NCI-H82 treated with DMSO at 0.1 percent for 48 hours (cell line): ENCODE measurements around the gene XRCC3.
"Not testable (repeated sequence)": the region's sequence is repeated elsewhere in the genome, so short reads cannot be mapped to it uniquely, and the experiment has no call there.

Source experiments
- DNase-seq: peaks from one replicate; lab custom pipeline; 2025; ENCODE audit not compliant: unreplicated experiment; lab: John Stamatoyannopoulos, UW

The XRCC3 gene

GRCh38 chr14:103695296-103696069 lies 19.8 kb downstream of the XRCC3 start:
- DNase-seq, result no peak

GRCh38 chr14:103694572-103695026 lies 20.7 kb downstream of the XRCC3 start:
- no peak for DNase-seq

DNA sequence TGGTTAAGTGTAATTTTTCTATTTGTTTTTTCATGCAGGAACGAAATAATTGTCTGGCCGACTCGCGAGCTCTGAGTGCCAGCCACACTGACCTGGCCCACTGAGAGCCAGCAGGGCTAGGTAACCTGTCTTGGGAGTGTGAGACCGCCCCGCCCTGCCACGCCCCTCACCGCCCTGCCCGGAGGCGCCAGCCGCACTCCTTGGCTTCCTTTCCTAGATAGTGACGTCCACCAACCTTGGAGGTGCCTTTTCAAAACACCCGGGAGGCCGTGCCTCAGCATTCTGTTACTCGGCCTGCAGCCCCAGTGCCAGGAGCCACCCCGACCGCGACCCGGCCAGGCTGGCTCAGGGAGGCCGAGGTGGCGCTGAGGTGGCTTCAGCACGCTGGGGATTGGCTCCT lies 21.7 kb downstream of the XRCC3 start:
- DNase-seq, result no peak

DNA sequence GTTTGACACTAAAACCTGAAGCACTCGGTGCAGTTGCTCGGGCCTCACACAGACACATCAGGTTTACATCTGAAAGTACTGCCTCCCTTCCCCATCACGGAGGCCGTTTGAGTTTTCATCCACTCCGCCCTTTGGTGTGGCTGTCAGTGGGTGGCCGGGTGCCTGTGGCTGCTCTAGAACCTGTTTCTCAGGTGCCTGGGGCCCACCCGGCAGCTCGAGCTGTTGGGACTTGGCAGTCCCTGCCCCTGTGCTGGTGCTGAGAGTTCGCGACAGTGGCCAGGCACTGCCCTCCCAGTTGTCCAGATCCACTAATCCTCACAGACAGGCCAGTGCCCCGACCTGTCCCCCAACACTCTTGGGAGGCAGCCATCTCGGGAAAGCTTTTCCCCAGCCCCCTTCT lies 22.4 kb downstream of the XRCC3 start:
- DNase-seq, result no peak

DNA sequence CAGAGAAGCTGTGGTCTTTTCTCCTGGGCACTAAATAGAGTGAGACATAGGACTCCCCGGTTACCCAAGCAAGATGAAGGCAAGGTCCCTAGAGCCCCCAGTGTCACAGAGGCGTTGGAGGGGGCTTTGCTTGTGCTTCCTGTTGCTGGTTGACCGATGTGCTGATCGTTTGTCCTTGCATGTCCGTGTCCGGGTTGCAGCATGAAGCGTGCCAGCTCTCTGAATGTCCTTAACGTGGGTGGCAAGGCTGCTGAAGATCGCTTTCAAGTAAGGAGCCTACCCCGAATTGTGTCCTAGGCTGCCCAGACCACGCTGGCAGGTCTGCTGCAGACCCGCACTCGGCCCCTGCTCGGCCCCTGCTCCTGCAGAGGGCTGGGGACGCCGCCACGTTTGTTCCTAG lies 23.1 kb downstream of the XRCC3 start:
- DNase-seq, result no peak

GRCh38 chr14:103691655-103692054 lies 23.6 kb downstream of the XRCC3 start:
- not testable (repeated sequence) for DNase-seq

DNA sequence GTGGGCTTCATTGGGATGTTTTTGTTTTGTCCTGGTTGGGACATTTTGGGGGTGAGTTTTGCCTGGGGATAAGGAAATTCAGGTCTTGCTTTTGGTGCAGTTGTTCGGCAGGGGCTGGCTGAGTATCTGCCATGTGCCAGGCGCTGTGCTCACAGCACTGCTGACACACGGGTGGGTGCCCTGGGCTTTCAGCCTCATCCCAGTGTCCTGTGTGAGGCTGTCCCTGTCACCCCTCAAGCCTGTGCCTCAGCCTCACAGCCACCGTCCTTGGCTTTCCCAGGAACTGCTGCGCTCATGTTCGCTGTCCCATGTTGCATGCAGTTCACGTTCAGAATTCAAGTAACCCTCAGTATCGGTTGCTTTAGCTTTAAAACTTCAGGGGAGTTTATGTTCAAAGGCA lies 24.9 kb downstream of the XRCC3 start:
- no peak for DNase-seq

DNA sequence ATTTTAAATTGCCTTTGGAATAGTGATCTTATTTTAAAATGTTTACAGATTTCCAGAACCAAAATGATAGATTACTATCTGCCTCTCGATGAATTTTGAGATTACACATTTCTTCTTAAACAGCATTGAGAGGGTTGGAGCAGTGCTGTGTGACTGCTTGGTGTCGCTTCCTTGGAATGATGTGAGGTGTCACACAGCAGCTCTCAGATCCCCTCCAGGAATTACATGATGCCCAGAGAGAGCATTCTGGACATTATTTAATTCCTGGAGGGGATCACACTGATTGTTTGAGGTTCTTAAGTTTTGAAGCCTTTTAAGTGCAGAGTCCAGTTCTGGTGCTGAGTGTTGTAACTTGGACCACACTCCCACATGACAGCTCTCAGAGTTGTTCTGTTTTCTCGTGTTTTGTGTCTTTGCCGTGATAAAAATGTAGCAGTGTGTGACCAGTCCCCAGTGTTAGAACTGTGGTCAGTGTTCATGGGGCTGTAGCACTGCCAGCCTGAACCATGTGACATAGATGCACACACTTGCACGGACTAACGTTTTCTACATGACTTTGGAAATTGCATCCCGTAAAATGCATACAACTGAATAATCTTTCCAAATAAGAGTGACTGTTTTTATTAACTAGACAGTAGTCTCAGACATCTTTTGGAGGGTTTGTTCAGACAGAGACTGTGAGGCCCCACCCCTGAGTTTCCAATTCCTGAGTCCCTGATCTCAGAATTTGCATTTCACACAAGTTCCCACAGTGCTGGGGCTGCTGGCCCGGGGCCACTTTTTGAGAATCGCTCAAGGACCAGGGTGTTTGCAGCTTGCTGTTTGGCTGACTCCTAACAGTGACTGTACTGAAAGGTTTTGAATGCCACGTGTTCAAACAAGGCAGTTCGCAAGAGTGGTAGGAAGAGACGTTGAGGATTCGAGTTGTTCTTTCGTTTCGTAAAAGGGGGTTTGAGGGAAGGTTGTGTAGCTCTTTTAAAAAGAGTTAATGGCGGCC lies 26.0 kb downstream of the XRCC3 start:
- DNase-seq, result no peak

- DNase-seq, result no peak
Measured at GRCh38 chr14:103688441-103688840, 26.8 kb downstream of the XRCC3 start.

GRCh38 chr14:103687712-103688111 lies 27.5 kb downstream of the XRCC3 start:
- no peak for DNase-seq

DNA sequence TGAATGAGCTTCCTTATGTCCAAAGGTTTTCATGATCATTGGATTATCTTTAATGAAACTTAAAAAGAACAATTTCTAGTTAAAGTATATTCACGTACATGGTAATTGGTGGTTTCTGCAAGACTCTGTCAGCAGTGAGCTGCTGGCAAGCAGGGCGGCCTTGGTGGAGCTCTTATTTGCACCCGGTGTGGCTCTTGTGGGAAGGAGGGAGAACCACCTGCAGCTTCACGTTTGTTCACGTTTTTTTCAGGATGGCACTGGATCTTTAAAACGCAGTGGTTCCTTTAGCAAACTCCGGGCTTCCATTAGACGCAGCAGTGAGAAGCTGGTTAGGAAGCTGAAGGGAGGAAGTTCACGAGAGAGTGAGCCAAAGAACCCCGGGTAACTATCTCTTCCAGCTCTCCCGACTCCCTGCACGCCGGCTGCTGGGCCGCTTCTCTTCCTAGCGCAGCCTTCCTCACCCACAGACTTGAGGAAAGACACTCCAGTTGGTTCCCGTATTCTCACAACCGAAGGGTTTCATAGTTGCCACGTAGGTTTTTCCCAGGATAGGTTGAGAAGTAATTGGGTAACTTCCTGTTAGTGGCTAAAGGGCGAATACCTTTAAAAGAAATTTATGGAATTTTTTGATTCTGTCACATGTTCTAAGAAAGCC lies 28.3 kb downstream of the XRCC3 start:
- DNase-seq, result no peak

GRCh38 chr14:103685276-103686211 lies 29.7 kb downstream of the XRCC3 start:
- DNase-seq, result no peak

- DNase-seq, result no peak
Measured at GRCh38 chr14:103684871-103685270, 30.4 kb downstream of the XRCC3 start.

- no peak for DNase-seq
Measured at GRCh38 chr14:103684471-103684870, 30.8 kb downstream of the XRCC3 start.

- DNase-seq, result no peak
Measured at GRCh38 chr14:103683139-103683538, 32.1 kb downstream of the XRCC3 start.

GRCh38 chr14:103680491-103681231 lies 34.6 kb downstream of the XRCC3 start:
- no peak for DNase-seq

DNA sequence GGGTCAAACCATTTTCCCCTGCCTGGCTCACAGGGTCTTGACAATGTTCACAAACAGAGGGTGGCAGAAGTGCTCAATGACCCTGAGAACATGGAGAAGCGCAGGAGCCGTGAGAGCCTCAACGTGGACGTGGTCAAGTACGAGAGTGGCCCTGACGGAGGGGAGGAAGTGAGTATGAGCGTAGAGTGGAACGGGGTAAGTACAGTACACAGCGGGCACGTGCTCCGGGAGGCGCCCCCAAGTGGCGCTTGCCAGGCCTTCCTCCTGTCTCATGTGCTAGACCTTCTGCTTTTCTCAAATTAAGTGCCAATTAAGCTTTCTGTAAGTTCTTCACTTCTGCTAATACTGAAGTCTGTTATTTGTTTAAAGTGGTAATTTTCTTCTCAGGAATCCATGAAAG lies 35.9 kb downstream of the XRCC3 start:
- peak; percentile 0 for DNase-seq

- no peak for DNase-seq
Measured at GRCh38 chr14:103676881-103677675, 38.2 kb downstream of the XRCC3 start.

DNA sequence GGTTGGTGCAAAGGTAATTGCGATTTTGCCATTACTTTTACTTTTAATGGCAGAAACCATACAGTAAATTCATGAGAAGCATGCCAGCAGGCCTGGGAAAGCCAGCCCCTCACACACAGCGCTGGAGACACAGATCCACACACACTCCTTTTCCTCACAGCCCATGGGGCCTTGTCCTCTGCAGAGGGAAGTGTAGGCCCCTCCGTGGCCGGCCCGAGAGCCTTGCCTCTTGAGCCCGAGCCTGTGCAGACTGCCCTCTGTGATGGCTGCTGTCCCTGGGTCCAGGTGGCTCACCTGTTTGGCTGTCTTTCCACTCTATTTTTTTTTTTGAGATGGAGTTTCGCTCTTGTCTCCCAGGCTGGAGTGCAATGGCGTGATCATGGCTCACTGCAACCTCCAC lies 39.3 kb downstream of the XRCC3 start:
- DNase-seq, result no peak
